Esophagus muscularis mucosa (tissue), 3 donors: ENCODE results near the gene GTSE1.

ENCODE experiments used
- POLR2A ChIP-seq: fragments of 450-650 bp; IDR thresholded peaks from one replicate; pipeline ENCODE4 v1.6.1; 2017; ENCODE audit warnings: antibody characterized with exemption, moderate library complexity, mild to moderate bottlenecking, low read depth
- TF ChIP-seq, protein P1 (sequence below), 3 experiments: fragments of 200-600 bp in 2 of 3; fragments of 450-650 bp in 1 of 3; sonication (generic) in 2 of 3; IDR thresholded peaks; one replicate each; pipeline ENCODE4 v1.5.1; 2017 to 2019; ENCODE audit warnings: antibody characterized with exemption in 3 of 3, mild to moderate bottlenecking in 2 of 3, moderate library complexity in 1 of 3

DNA sequence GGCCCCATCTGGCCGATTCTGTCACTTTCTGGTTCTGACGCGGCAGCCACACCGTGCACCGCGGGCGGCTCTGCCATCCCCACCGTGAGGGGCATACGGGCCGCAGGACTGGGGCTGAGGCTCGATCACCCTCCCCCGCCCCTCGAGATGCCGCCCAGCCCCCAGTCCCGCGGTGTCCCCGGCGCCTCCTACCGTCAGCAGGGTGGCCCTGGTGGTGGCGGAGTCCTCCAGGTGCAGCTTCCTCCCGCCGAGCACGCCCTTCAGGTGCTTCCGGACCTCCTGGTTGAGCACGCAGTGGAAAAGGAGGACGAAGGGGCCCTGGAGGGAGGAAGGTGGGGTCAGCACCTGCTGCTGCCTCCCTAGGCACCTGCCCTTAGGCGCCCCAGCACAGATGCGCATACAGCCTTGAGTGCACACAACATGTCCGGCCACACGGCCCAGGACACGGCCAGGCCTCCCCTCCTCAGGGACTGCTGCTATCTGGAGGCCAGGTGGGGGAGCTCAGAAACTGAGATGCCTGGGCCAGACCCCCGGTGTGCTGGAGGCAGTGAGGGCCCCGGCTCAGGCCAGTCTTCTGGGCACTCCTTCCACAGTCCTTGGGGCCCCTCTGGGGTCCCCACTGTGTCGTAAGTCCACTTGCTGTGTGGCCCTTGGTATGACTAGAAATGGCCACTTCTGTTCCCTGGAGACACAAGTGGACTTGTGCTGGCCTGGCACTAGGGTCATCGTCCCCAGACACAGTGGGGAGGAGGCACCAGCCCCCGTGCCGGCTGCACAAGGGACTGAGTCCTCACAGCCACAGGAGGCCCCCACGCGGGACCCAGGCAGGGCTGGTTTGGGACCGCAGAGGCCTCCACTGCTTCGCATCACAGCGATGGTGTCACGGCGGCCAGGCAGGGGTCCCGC lies 70.4 kb downstream of the GTSE1 start:
- TF ChIP-seq POLR2A, result no peak
- TF ChIP-seq, protein P1, sequence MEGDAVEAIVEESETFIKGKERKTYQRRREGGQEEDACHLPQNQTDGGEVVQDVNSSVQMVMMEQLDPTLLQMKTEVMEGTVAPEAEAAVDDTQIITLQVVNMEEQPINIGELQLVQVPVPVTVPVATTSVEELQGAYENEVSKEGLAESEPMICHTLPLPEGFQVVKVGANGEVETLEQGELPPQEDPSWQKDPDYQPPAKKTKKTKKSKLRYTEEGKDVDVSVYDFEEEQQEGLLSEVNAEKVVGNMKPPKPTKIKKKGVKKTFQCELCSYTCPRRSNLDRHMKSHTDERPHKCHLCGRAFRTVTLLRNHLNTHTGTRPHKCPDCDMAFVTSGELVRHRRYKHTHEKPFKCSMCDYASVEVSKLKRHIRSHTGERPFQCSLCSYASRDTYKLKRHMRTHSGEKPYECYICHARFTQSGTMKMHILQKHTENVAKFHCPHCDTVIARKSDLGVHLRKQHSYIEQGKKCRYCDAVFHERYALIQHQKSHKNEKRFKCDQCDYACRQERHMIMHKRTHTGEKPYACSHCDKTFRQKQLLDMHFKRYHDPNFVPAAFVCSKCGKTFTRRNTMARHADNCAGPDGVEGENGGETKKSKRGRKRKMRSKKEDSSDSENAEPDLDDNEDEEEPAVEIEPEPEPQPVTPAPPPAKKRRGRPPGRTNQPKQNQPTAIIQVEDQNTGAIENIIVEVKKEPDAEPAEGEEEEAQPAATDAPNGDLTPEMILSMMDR (IDR thresholded peaks at IDR 0.05), result no peak
